B cell (primary cell): Measurements from ENCODE around the gene KCNH1. TPM values are rescaled to one million over a fixed set of nuclear protein-coding genes. Genes with fewer than 3 reads are reported as not detected.

ENCODE experiments used
- ATAC-seq: fragments of 200-7000 bp; cut with Tn5 transposase; one replicate; pipeline ENCODE4 v1.10.0; 2021; ENCODE audit warnings: low read depth, mild to moderate bottlenecking, moderate number of reproducible peaks, moderate library complexity
- CTCF ChIA-PET: fragments of 350-600 bp; sonication (Branson Sonifier 250); formaldehyde crosslinking; loops from one replicate; lab custom pipeline; 2021; ENCODE audit warnings: antibody characterized with exemption, inconsistent platforms; lab: Charles Lee
- POLR2A ChIA-PET: fragments of 350-600 bp; sonication (Branson Sonifier 250); formaldehyde crosslinking; loops from one replicate; lab custom pipeline; 2021; ENCODE audit warnings: antibody characterized with exemption; lab: Charles Lee
- DNase-seq: peaks from one replicate; pipeline ENCODE4 v3.0.0; 2013
- H2AFZ ChIP-seq: 2 replicates; pipeline ENCODE4 v1.6.1; 2012; ENCODE audit warnings: mild to moderate bottlenecking, low read depth, low read length; ENCODE audit not compliant: insufficient read depth, poor library complexity, severe bottlenecking
- H3K27ac ChIP-seq, 2 donors: 1 replicate in 1 of 2; 2 replicates in 1 of 2; pipeline ENCODE4 v1.5.1; 2012 to 2013; ENCODE audit warnings: low read length in 2 of 2, mild to moderate bottlenecking in 2 of 2, moderate library complexity in 1 of 2
- H3K27me3 ChIP-seq, 4 experiments: fragments of 200-600 bp in 1 of 4; sonication (generic) in 1 of 4; replicated peaks in 1 of 4; 1 replicate in 2 of 4; 2 replicates in 2 of 4; pipeline versions ENCODE4 v1.6.1 to v1.7.0; 2013 to 2016; ENCODE audit warnings: low read length in 3 of 4, mild to moderate bottlenecking in 2 of 4, mixed read lengths in 1 of 4, moderate library complexity in 1 of 4; ENCODE audit not compliant: insufficient read depth in 4 of 4, control insufficient read depth in 3 of 4; ENCODE audit errors: control extremely low read depth in 1 of 4
- H3K36me3 ChIP-seq, 2 experiments: replicated peaks in 1 of 2; 1 replicate in 1 of 2; 2 replicates in 1 of 2; pipeline versions ENCODE4 v1.6.1 to v1.7.1; 2013; ENCODE audit warnings: low read length in 1 of 2; ENCODE audit not compliant: insufficient read depth in 2 of 2, control insufficient read depth in 1 of 2; ENCODE audit errors: control extremely low read depth in 1 of 2, extremely low read depth in 1 of 2
- H3K4me1 ChIP-seq, 2 donors: fragments of 200-600 bp in 1 of 2; sonication (generic) in 1 of 2; 1 replicate in 1 of 2; 2 replicates in 1 of 2; pipeline versions ENCODE4 v1.5.1 to v1.6.1; 2013 to 2017; ENCODE audit warnings: low read length in 2 of 2; ENCODE audit not compliant: control insufficient read depth in 2 of 2, insufficient read depth in 2 of 2
- H3K4me2 ChIP-seq: replicated peaks from 2 replicates; pipeline ENCODE3; 2012; ENCODE audit warnings: mild to moderate bottlenecking, low read depth, low read length; ENCODE audit not compliant: poor library complexity, severe bottlenecking
- H3K4me3 ChIP-seq, 5 experiments: fragments of 200-600 bp in 1 of 5; sonication (generic) in 1 of 5; 1 replicate in 3 of 5; 2 replicates in 2 of 5; pipeline versions ENCODE4 v1.5.1 to v1.7.0; 2011 to 2016; ENCODE audit warnings: low read length in 4 of 5, mild to moderate bottlenecking in 4 of 5, low read depth in 2 of 5, control low read depth in 1 of 5, moderate library complexity in 1 of 5; ENCODE audit not compliant: insufficient read depth in 1 of 5; ENCODE audit errors: control extremely low read depth in 1 of 5, extremely low read depth in 1 of 5
- H3K79me2 ChIP-seq: fragments of 200-600 bp; sonication (generic); one replicate; pipeline ENCODE4 v1.6.0; 2016; ENCODE audit warnings: low read length; ENCODE audit not compliant: control insufficient read depth, insufficient read depth
- H3K9ac ChIP-seq: fragments of 200-600 bp; sonication (generic); 2 replicates; pipeline ENCODE4 v1.6.1; 2017; ENCODE audit warnings: mild to moderate bottlenecking, low read length, moderate library complexity
- H3K9me3 ChIP-seq, 3 donors: one replicate each; pipeline versions ENCODE4 v1.6.1 to v1.7.1; 2013; ENCODE audit warnings: low read length in 2 of 3; ENCODE audit not compliant: control insufficient read depth in 2 of 3, insufficient read depth in 1 of 3; ENCODE audit errors: control extremely low read depth in 1 of 3
- H4K20me1 ChIP-seq: 2 replicates; pipeline ENCODE4 v1.6.0; 2012; ENCODE audit warnings: mild to moderate bottlenecking, low read length; ENCODE audit not compliant: insufficient read depth, control insufficient read depth, poor library complexity, severe bottlenecking
- H3K27ac Mint-ChIP-seq: one replicate; pipeline ENCODE4 v1.8.0; 2021; ENCODE audit warnings: mixed read lengths
- H3K27me3 Mint-ChIP-seq: one replicate; pipeline ENCODE4 v1.8.0; 2021; ENCODE audit warnings: mixed read lengths
- H3K4me1 Mint-ChIP-seq: one replicate; pipeline ENCODE4 v1.8.0; 2021; ENCODE audit warnings: mixed read lengths
- H3K4me3 Mint-ChIP-seq: one replicate; pipeline ENCODE4 v1.8.0; 2021; ENCODE audit warnings: mixed read lengths
- H3K9me3 Mint-ChIP-seq: one replicate; pipeline ENCODE4 v1.8.0; 2022; ENCODE audit warnings: mixed read lengths; ENCODE audit not compliant: insufficient read depth
- CTCF ChIP-seq: fragments of 200-600 bp; IDR thresholded peaks from one replicate; pipeline ENCODE4 v1.8.0; 2022; ENCODE audit warnings: antibody characterized with exemption, mild to moderate bottlenecking
- EZH2 ChIP-seq: IDR thresholded peaks from 2 replicates; pipeline ENCODE4 v1.6.1; 2012; ENCODE audit warnings: borderline replicate concordance, low read depth, mild to moderate bottlenecking, moderate library complexity, low read length; ENCODE audit not compliant: insufficient read depth, poor library complexity, severe bottlenecking
- WGBS: methylation state at CpG from one replicate; pipeline ENCODE4 v1.1.5; 2013; ENCODE audit warnings: missing lambda C conversion rate; ENCODE audit not compliant: insufficient coverage; 5-methylcytosine and 5-hydroxymethylcytosine counted together
- intact Hi-C: fragments of 100-400 bp; cut with micrococcal nuclease; formaldehyde crosslinking; loops from one replicate; pipeline ENCODE4 v1.10.0; 2022
- polyA plus RNA-seq: library from polyadenylated mRNA; depleted of rRNA; stranded (reverse); fragments of >200 nt; gene quantifications from 2 replicates; pipeline ENCODE4 v1.2.3, GENCODE V29; 2012
- total RNA-seq, 2 donors: library from RNA; stranded (reverse); fragments of 120-200 nt in 1 of 2; gene quantifications; 1 replicate in 1 of 2; 2 replicates in 1 of 2; pipeline versions ENCODE4 v1.2.3 to v1.2.4, GENCODE V29; 2013 to 2022

KCNH1 gene
- total and polyA plus RNA-seq, 2 donors (not counting 1 experiment from before 2014, with no cell fraction given) = not detected

- intact Hi-C loops = no loop called here
- Mint-ChIP-seq H3K4me1 (no peaks in the 10 kb centered on the region), H3K9me3 (no peaks in the 10 kb centered on the region), H3K4me3 (no peak overlapping the region), H3K27me3 (peaks cover 23% of the 10 kb centered on the region), H3K27ac (no peak overlapping the region)
- Histone ChIP-seq H2AFZ (no peak overlapping the region), H3K4me2 (no peak overlapping the region), H3K79me2 (no peaks in the 10 kb centered on the region), H3K27me3 (peaks cover 0 to 4% (median 0%) of the 10 kb centered on the region in 4 experiments), H3K9me3 (no peaks in the 10 kb centered on the region), H3K9ac (no peak overlapping the region), H3K4me1 (no peaks in the 10 kb centered on the region), H3K4me3 (no peak overlapping the region), H3K36me3 (no peaks in the 10 kb centered on the region), H3K27ac (no peak overlapping the region), H4K20me1 (no peaks in the 10 kb centered on the region)
- no peak for ATAC-seq
- POLR2A ChIA-PET = no interaction called here
- WGBS = 45% methylated on average over 1 of the region's 2 CpGs
- no peak for DNase-seq
- CTCF ChIA-PET = no interaction called here
- no peak for TF ChIP-seq EZH2
- no peak for TF ChIP-seq CTCF
Observed at GRCh38 chr1:210900820-210901219, 233.1 kb downstream of the KCNH1 start.

GRCh38 chr1:210900079-210900478, 233.9 kb downstream of the KCNH1 start:
- peaks cover 0 to 4% (median 0%) of the 10 kb centered on the region in 4 experiments for H3K27me3 ChIP-seq
- H3K27ac ChIP-seq = no peak overlapping the region
- intact Hi-C loops = no loop called here
- H3K9ac ChIP-seq = no peak overlapping the region
- no peaks in the 10 kb centered on the region for H4K20me1 ChIP-seq
- H3K27me3 Mint-ChIP-seq = peaks cover 18% of the 10 kb centered on the region
- H3K36me3 ChIP-seq = no peaks in the 10 kb centered on the region
- ATAC-seq (no peak), DNase-seq (no peak)
- no peak overlapping the region for H3K4me3 Mint-ChIP-seq
- no peaks in the 10 kb centered on the region for H3K9me3 ChIP-seq
- no peak overlapping the region for H3K4me3 ChIP-seq
- 79% methylated on average over 2 of the region's 2 CpGs for WGBS
- H3K4me2 ChIP-seq = no peak overlapping the region
- H2AFZ ChIP-seq = no peak overlapping the region
- H3K79me2 ChIP-seq = no peaks in the 10 kb centered on the region
- H3K27ac Mint-ChIP-seq = no peak overlapping the region
- TF ChIP-seq CTCF = no peak
- TF ChIP-seq EZH2 = no peak
- H3K9me3 Mint-ChIP-seq = no peaks in the 10 kb centered on the region
- ChIA-PET CTCF (no interaction called here), POLR2A (no interaction called here)
- H3K4me1 ChIP-seq = no peaks in the 10 kb centered on the region
- H3K4me1 Mint-ChIP-seq = no peaks in the 10 kb centered on the region
